ENCODE data around the gene ICOS. TPM values are rescaled to one million over a fixed set of nuclear protein-coding genes. Genes with fewer than 3 reads are reported as not detected.

The ICOS gene
- total and polyA plus RNA-seq, 12 donors = 0.07 to 0.51 (median 0.21) TPM; not detected in 6

DNA sequence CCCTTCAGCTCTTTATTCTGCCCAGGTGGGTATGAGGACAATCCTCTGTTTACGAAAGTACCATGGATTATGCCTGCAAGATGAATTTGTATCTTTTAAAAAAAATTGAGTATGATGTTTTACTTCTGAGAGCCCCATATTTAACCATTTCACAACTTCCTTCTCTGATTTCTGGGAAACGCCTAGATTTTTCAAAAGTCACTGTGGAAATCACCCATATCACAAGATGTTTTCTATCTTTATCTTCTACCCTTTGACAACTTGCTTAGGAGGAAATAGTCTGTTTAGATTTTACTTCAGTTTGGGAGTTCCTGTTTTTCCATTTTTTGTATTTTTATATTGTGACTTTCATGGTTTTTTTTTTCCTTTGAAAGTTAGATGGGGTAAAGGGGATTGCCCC lies 53.0 kb downstream of the ICOS start:
- no peaks in the 10 kb centered on the region for H3K36me3 ChIP-seq (replicated peaks in 1 of 2)
- H3K27ac ChIP-seq = no peak overlapping the region
- 69 to 83% (median 73%) methylated on average over 2 of the region's 2 CpGs for WGBS, 4 donors
- TF ChIP-seq POLR2A (IDR thresholded peaks at IDR 0.05) = no peak
- TF ChIP-seq, protein P1, sequence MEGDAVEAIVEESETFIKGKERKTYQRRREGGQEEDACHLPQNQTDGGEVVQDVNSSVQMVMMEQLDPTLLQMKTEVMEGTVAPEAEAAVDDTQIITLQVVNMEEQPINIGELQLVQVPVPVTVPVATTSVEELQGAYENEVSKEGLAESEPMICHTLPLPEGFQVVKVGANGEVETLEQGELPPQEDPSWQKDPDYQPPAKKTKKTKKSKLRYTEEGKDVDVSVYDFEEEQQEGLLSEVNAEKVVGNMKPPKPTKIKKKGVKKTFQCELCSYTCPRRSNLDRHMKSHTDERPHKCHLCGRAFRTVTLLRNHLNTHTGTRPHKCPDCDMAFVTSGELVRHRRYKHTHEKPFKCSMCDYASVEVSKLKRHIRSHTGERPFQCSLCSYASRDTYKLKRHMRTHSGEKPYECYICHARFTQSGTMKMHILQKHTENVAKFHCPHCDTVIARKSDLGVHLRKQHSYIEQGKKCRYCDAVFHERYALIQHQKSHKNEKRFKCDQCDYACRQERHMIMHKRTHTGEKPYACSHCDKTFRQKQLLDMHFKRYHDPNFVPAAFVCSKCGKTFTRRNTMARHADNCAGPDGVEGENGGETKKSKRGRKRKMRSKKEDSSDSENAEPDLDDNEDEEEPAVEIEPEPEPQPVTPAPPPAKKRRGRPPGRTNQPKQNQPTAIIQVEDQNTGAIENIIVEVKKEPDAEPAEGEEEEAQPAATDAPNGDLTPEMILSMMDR (IDR thresholded peaks at IDR 0.05) = no peak
- H3K27me3 ChIP-seq = no peaks in the 10 kb centered on the region
- no peak overlapping the region for H3K4me3 ChIP-seq
- no peak for DNase-seq
- intact Hi-C loops (cut with DNase I) = no loop called here
- no peaks in the 10 kb centered on the region for H3K4me1 ChIP-seq (replicated peaks in 1 of 2)
- H3K9me3 ChIP-seq (replicated peaks in 1 of 3) = no peaks in the 10 kb centered on the region

DNA sequence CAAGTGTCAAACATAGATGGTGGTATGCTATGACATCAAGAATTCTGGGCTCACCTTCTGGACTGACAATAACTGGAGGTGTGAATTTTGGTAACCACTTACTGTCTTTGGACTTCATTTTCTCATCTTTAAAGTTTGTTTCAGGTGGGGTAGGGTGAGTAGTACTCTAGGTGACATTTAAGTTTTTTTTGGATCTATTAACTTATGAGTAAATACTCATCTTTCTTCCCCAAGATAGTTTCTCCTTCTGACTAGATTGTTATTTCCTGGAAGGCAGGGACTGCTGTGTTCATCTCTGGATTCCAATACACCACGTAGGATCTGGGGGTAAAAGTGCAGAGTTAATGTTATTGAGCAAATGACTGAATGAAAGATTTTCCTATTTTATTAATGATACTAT lies 55.9 kb downstream of the ICOS start:
- no peak for DNase-seq
- no peaks in the 10 kb centered on the region for H3K4me1 ChIP-seq (replicated peaks in 1 of 2)
- H3K9me3 ChIP-seq (replicated peaks in 1 of 3) = no peaks in the 10 kb centered on the region
- 50 to 64% (median 56%) methylated on average over 1 of the region's 1 CpG for WGBS, 4 donors
- intact Hi-C loops (cut with DNase I) = no loop called here
- no peaks in the 10 kb centered on the region for H3K36me3 ChIP-seq (replicated peaks in 1 of 2)
- TF ChIP-seq POLR2A (IDR thresholded peaks at IDR 0.05) = no peak
- TF ChIP-seq, protein P1 (IDR thresholded peaks at IDR 0.05) = no peak
- H3K4me3 ChIP-seq = no peak overlapping the region
- H3K27ac ChIP-seq = no peak overlapping the region
- H3K27me3 ChIP-seq = no peaks in the 10 kb centered on the region

DNA sequence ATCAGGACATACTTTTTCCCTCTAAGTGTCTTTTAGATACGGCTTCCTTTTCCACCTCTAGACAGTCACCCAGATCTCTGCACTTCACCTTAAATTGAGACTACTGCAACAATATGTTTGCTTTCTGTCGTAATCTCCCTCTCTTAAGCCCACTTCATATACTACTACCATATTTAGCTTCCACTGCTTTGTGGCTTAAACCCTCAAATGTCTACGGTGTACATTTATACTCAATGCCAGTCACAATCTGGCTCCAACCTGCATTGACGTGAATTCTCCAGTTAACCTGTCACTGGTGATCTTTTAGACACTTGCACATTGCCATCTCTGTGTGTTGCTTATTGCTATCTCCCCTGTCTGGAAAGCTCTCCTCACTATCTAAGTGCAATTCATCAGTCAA lies 56.4 kb downstream of the ICOS start:
- WGBS, 4 donors = 74 to 95% (median 86%) methylated on average over 4 of the region's 4 CpGs
- no peak overlapping the region for H3K4me3 ChIP-seq
- H3K36me3 ChIP-seq (replicated peaks in 1 of 2) = no peaks in the 10 kb centered on the region
- H3K9me3 ChIP-seq (replicated peaks in 1 of 3) = no peaks in the 10 kb centered on the region
- H3K27ac ChIP-seq = no peak overlapping the region
- no peaks in the 10 kb centered on the region for H3K27me3 ChIP-seq
- intact Hi-C loops (cut with DNase I) = no loop called here
- DNase-seq = no peak
- TF ChIP-seq, protein P1 (IDR thresholded peaks at IDR 0.05) = no peak
- TF ChIP-seq POLR2A (IDR thresholded peaks at IDR 0.05) = no peak
- no peaks in the 10 kb centered on the region for H3K4me1 ChIP-seq (replicated peaks in 1 of 2)

DNA sequence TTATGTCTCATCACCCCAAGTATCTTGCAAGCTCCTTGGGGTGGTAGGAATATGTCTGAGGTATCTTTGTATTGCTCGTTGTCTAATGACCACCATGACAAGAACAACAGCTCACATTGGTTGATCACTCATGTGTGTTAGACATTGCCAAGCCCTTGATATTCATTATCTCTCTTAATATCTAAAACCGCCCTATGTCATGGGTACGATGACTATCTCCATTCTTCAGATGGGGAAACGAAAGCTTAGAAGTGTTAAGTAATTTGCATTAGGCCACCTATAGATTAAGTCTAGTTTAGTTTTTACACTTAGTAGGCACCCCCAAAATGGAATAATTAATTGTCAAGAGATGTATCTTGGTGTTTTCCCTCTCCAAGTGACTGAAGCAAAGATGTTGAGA lies 57.0 kb downstream of the ICOS start:
- H3K4me3 ChIP-seq = no peak overlapping the region
- H3K9me3 ChIP-seq (replicated peaks in 1 of 3) = no peaks in the 10 kb centered on the region
- no peaks in the 10 kb centered on the region for H3K36me3 ChIP-seq (replicated peaks in 1 of 2)
- intact Hi-C loops (cut with DNase I) = no loop called here
- H3K4me1 ChIP-seq (replicated peaks in 1 of 2) = no peaks in the 10 kb centered on the region
- no peaks in the 10 kb centered on the region for H3K27me3 ChIP-seq
- no peak for TF ChIP-seq POLR2A (IDR thresholded peaks at IDR 0.05)
- 81 to 94% (median 87%) methylated on average over 4 of the region's 4 CpGs for WGBS, 4 donors
- no peak for DNase-seq
- H3K27ac ChIP-seq = no peak overlapping the region

DNA sequence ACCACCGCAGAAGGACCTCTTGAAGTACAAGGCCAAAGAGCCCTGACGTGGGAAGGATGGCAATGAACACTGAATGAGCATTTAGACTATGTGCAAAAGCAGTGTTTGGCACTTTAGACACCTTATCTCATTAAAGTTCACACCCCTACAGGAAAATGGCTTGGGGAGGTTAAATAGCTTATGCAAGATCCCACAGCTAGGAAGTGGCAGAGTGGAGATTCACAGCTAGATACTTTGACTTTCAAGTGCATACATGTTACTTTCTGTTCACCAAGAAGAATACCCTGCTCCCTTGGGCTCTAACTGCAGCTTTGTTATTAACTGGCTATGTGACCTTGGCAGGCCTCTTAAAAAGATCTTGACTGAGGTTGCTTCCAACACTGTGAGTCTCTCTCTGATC lies 58.2 kb downstream of the ICOS start:
- TF ChIP-seq, protein P1 (IDR thresholded peaks at IDR 0.05) = no peak
- TF ChIP-seq POLR2A (IDR thresholded peaks at IDR 0.05) = no peak
- Histone ChIP-seq H3K36me3 (replicated peaks in 1 of 2) (no peaks in the 10 kb centered on the region), H3K9me3 (replicated peaks in 1 of 3) (no peaks in the 10 kb centered on the region), H3K4me1 (replicated peaks in 1 of 2) (no peaks in the 10 kb centered on the region), H3K27ac (no peak overlapping the region), H3K4me3 (no peak overlapping the region), H3K27me3 (no peaks in the 10 kb centered on the region)
- intact Hi-C loops (cut with DNase I) = no loop called here
- DNase-seq = no peak
- 90 to 100% (median 94%) methylated on average over 1 to 2 of the region's 2 CpGs for WGBS, 4 donors
